ENCODE measurements around the gene CCR5AS.
"Not testable (repeated sequence)": the region's sequence is repeated elsewhere in the genome, so short reads cannot be mapped to it uniquely, and the experiment has no call there.

Gene CCR5AS

DNA sequence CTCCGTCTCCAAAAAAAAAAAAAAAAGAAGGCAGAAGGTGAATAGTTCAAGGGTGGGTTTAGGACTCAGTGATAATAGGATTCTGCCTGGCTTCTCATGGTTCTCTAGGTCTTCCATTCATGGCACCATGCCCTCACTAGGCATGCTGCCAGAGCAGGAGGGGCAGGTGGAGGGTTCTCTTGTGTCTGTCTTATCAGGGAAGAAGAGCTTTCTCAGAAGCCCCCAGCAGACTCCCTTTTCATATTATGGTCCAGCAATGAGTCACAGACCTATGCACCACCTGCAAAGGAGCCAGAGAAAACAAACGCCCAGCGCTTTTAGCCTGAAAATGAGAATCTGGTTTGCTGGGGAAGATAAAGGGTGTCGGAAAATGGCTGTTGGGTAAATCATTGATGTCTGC, 50.0 kb downstream of the CCR5AS start:
- no peak for DNase-seq (ENCODE audit: low read depth in 2 of 2)

DNA sequence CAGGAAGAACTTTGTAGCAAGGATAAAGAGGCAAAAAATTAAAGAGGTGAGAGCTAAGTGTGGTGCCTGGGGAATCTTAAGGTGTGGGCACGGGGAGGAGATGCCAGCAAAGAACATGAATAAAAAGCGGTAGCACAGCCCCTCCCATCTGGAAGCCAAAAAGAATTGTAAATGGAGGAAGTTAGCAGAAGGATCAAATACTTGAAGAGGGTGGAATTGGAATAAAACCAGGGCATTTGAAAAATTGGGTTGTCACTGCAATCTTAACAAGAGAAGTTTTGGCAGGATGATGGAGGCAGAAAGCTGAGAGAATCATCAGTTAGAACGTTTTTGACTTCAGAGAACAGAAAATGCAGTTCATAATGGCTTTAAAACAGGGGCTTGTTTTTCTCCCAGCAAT, 50.6 kb downstream of the CCR5AS start:
- no peak for DNase-seq (ENCODE audit: low read depth in 2 of 2)

DNA sequence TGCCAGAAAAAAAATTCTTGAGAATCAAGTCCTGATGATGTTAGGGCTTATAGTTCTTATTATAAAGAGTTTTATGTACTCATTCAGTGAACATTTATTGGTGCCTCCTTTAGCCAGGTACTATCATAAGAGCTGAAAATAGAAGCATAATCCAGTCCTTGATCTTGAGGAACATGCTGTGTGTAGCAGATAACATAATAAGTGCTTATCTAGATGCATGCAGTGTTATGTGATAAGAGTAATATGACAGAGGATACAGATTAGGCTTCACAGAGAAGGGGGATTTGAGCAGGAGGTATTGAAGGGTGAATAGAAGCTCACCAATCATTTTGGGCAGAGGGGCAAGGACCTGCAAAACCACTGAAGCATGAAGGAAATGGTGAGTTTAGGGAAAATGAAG, 51.9 kb downstream of the CCR5AS start:
- no peak for DNase-seq (ENCODE audit: low read depth in 2 of 2)

DNA sequence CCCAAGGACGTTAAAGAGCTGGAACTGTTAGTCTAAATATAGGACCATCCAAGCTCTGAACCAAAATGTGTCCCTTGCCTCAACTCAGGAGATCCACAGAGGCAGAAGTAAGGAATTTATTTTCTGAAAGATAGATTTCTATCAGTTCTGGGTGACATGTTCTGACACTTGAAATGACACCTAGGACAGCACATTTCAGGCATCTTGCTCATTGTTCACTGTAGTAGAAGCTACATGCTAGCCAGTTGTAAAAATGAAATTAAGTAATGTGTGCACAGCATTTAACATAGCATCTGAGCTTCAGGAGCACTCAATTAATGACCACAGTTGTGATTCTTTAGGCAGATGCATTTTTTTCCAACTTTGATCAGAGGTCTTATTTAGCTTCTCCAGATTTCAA, 52.4 kb downstream of the CCR5AS start:
- no peak for DNase-seq (ENCODE audit: low read depth in 2 of 2)

DNA sequence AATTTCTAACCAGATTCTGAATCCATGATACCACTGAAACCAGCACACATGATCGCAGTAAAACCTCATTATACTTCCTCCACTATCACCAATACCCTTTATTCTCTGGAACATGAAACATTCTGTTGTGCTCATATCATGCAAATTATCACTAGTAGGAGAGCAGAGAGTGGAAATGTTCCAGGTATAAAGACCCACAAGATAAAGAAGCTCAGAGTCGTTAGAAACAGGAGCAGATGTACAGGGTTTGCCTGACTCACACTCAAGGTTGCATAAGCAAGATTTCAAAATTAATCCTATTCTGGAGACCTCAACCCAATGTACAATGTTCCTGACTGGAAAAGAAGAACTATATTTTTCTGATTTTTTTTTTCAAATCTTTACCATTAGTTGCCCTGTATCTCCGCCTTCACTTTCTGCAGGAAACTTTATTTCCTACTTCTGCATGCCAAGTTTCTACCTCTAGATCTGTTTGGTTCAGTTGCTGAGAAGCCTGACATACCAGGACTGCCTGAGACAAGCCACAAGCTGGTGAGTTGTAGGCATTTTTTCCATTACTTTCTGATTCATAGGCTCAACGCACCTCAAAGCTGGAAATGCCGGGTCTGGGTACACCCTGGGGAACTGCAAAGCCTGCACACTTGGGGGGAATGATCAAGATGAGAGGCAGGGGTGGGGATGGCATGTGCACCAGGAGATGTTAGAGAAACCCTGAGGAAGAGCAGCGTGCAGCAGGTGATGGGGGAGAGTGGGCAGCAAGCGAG, 53.0 kb downstream of the CCR5AS start, which contains the start of gene CCR2:
Gene CCR2 (plus strand): TSS at position 465 of the 764 bp plus-strand sequence. CDS start 3,417 bp downstream, outside the sequence.
- no peak for DNase-seq (ENCODE audit: low read depth in 2 of 2)

DNA sequence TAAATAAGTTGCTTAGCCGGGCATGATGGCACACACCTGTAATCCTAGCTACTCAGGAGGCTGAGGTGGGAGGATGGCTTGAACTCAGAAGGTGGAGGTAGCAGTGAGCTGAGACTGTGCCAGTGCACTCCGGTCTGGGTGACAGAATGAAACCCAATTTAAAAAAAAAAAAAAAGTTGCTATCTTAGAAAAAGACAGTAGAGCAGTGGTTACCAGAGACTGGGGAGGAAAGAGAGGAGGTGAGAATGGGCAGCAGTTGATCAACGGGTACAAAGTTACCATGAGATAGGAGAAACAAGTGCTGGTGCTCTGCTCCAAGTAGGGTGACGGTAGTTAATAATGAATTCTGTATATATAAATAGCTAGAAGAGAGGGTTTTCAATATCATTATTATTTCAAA, 53.8 kb downstream of the CCR5AS start:
- no peak for DNase-seq (ENCODE audit: low read depth in 2 of 2)

DNA sequence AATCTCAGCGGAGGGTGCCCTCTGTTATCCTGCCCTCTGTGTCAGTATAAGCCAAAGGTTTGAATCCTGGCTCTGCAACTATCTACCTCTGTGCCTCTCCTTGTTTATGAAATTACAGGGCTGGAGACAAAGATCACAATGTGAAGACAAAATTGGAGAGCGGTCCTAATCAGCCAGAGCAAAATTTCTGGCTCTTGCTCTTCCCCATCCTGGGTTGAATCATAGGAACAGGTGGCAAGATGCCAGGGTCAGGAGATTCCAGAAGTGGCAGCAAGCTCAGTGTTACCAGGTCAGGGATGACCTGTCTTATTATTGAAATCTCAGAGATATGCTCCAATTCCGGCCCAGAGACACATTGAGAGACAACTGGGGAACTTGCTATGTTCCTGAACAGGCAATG, 55.2 kb downstream of the CCR5AS start:
- DNase-seq (ENCODE audit: low read depth in 2 of 2): no peak

DNA sequence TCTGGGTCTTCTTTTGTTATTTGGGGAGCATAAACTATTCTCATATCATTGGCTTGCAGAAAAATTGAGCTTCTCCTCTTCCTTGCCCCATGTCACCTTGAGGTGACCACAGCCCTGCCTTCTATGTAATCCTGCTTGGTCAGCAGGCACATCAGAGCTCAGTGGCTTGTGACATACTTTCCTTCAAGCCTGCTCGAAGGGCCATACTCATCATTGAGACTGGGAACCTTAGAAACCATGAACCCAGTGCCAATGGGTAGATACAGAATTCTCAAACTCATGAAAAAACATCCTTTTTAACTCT, 56.7 kb downstream of the CCR5AS start:
- no peak for DNase-seq (ENCODE audit: low read depth in 2 of 2)

DNA sequence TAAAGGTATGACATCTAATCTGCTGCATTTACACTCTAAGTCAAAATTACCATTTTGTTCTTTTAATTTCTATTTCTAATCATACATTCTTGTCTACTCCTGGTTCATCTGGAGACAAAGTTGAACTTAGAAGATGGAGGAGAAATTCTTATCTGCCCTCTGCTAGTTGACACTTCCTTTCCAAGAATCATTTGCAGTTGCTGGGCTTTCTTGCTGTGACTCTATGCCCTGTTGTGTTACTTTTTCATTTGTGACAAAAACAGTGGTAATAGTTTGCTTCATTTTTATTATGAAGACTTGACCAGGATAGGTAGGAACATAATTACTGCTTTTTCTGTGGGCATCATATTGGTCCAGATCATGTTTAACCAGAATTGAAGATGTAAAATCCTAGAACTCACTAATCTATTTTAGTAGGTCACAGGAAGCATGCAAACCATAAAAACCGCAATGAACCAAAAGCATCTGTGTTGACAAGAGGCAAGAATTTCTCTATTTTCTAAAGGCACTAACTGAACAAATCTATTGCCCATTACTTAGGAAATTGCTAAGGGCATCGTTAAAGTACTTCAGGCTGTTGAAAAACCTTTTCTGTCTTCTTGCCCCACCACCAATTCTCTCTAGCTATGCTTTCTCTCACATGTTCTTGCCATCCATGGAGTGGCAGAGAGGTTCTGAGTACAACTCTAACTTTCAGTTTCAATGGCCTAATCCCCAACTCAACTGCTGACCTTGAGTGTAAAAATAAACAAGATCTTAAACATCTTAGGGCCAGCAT, 57.2 kb downstream of the CCR5AS start:
- no peak for DNase-seq (ENCODE audit: low read depth in 2 of 2)

DNA sequence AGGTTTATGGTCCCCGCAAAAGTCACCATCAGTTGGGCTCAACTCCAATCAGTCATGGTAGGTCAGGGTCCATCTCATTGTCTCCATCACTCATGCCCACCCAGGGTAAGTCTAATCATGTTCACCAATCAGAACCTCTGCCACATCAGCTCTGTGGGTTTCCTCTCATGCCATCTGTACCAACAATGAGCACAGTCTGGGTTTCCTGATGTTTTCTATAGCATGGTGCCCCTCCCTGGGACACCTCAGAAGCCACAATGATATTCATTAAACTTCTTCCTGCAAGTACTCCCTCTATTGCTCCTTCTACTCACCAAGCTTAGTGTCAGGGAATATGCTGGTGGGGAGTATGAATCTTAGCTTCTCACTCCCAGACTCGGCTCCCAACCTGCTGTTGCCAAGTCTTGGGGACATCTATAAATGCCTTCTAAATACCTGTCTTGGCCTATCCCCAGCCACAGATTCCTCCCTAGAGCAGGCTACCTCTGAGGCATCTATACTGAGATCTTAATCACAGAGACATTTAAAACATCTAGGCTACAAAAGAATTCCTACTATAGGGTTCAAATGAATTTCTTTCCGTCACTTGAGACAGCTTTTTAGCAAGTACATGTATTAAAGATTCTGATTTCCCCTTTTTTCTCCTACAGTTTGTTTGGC, 57.9 kb downstream of the CCR5AS start:
- no peak for DNase-seq (ENCODE audit: low read depth in 2 of 2)

DNA sequence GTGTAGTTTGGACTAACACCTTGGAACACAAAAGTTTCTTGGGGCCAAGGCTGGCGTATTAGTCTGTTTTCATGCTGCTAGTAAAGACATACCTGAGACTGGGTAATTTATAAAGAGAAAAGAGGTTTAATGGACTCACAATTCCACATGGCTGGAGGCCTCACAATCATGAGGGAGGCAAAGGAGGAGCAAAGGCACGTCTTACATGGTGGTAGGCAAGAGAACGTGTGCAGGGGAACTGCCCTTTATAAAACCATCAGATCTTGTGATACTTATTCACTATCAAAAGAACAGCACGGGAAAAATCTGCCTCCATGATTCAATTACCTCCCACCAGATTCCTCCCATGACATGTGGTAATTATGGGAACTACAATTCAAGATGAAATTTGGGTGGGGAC, 62.4 kb downstream of the CCR5AS start:
- DNase-seq (ENCODE audit: low read depth in 2 of 2): no peak

DNA sequence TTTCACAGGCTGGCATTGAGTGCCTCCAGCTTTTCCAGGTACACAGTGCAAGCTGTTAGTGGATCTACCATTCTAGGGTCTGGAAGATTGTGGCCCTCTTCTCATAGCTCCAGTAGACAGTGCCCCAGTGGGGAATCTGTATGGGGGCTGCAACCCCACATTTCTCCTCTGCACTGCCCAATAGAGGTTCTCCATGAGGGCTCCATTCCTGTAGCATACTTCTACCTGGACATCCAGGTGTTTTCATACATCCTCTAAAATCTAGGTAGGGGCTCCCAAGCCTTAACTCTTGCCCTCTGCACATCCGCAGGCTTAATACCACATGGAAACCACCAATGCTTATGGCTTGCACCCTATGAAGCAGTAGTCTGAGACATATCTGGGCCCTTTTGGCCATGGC, 68.0 kb downstream of the CCR5AS start:
- DNase-seq (ENCODE audit: low read depth in 2 of 2): no peak

DNA sequence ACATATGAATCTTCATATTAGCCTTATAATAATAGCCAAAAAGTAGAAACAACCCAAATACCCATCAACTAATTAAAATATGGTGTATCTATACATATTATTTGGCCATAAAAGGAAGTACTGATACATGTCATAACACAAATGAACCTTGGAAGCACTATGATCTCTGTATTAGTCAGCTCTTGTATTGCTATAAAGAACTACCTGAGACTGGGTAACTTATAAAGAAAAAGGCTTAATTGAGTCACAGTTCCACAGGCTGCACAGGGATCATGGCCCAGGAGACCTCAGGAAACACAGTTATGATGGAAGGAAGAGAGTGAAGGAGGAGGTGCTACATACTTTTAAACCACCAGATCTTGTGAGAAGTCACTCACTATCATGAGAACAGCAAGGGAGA, 69.0 kb downstream of the CCR5AS start:
- no peak for DNase-seq (ENCODE audit: low read depth in 2 of 2)

DNA sequence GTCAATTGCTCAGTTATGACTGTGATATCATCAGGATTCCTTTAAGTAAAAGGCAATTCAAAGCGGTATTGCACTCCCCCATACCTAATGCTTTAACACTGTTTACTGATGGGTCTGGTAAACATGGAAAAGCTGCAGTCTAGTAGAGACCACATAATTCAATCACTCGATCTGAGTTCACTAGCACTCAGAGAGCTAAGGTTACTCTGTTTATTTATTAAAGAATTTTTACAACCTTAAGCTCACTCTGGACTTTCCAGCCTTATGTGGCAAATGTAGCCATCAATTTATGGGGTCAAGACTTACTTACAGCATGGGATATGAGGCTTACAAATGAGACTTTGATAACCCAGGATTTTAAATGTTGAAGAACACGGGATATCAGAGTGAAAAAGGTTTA, 71.3 kb downstream of the CCR5AS start:
- no peak for DNase-seq (ENCODE audit: low read depth in 2 of 2)

DNA sequence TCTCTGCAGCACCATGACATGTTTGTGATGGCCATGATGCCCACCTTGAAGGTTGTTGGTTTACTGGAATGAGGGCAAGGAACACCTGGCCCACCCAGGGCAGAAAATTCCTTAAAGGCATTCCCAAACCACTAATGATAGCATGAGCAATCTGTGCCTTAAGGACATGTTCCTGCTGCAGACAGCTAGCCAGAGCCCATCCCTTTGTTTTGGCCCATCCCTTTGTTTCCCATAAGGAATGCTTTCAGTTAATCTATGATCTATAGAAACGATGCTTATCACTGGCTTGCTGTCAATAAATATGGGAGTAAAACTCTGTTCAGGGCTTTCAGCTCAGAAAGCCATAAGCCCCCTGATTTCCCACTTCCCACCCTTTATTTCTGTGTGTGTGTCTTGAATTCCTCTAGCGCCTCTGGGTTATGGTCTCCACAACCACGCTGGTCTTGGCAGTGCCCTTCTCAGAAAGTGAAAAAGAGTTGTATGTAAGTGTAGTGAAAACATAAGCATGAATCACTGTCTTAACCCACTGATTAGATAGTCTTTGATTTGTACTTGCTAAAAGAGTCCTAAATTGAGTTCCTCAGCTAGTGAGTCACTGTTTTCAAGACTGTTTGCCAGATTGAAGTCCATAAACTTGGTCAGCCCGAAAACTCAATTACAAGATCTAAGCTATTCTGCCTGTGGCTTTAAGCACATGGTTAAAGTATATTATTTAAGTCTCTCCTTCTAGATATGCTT, 72.0 kb downstream of the CCR5AS start:
- no peak for DNase-seq (ENCODE audit: low read depth in 2 of 2)

DNA sequence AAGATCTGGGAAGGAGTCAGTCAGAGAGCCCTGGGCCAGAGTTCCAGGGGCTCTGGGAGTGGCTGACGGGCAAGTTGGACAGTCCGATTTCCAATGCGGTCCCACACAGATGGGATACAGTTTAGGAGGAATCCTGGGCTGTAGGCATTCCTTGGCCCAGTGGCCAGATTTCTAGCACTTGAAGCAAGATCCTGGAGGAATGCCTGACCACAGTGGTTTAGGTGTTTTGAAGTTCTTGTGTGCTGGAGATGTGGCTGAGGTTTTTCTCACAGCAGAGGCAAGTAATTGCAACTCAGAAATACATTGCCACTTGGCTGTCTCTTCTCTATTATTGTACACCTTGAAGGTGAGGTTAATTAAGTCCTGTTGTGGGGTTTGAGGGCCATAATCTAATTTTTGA, 76.2 kb downstream of the CCR5AS start:
- not testable (repeated sequence) for DNase-seq (ENCODE audit: low read depth in 2 of 2)

DNA sequence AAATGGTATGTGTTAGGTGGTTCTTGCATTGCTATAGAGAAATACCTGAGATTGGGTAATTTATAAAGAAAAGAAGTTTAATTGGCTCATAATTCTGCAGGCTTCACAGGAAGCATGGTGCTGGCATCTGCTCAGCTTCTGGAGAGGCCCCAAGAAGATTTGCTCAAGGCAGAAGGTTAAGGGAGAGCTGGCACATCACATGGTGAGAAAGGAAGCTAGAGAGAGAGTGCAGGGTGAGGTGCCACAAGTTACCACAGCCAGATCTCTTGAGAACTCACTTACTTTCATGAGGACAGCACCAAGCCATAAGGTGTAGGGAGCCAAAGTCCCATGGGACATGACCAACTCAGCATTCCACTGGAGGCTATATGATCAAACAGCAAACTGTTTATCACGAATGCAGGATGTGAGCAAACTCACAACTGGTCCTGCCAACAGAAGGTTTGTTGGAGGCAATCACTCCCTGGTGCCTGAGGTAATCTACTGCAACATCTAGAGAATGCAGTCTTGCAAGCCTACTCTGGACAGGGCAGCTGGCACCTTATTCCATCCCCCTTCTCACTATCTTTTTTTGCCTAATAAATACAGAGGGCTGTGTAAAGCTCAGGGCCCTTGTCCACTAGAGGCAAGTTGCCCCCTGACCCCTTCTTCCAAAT, 81.1 kb downstream of the CCR5AS start:
- DNase-seq (ENCODE audit: low read depth in 2 of 2): no peak

DNA sequence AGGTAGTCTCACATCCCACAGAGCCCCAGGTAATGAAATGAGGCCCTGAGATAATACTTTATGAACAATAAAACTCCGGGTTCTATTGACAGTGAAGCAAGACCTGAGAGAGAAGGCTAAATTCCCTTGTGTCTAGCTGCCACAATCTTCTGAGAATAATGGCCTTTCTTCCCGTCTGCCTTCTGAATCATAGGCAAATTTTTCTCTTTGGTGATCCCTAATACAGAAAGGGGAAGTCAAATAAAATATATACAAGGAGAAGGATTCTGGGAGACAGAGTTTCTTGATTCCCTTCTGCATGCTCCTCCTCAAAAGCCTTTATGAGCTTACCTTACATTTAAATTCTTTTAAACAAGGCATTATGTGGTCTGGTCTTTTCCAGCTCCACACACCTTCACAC, 82.8 kb downstream of the CCR5AS start:
- DNase-seq (ENCODE audit: low read depth in 2 of 2): no peak

DNA sequence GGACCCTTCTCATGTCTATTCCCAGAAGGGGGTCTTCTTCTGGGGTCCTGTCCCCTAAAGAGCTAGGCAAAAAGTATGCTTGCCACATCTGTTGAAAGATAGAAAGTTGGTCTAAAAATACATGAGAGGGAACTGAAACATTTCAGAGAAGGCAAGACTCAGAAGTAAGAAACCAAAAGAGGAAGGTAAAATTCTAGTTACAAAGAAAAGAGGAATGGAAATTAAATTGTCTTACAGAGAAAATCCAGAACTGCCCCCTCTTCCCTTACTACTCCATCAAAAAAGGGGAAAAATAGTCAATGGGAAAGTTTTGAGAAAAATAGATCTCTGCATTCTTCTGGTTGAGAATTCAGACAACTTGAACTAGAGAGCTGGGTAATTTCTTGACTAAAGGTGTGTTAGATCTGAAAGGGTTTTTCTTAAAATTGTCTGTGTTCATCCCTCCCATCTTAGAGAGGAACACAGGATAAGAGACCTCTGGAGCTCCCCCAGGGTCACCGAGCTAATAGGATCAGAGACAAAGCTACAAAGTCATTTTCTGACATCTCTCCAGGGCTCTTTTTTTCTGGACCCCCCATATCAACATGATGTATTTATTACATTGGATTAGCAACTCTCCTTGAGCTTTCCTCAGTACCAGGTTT, 85.3 kb downstream of the CCR5AS start:
- DNase-seq (ENCODE audit: low read depth in 2 of 2): no peak

DNA sequence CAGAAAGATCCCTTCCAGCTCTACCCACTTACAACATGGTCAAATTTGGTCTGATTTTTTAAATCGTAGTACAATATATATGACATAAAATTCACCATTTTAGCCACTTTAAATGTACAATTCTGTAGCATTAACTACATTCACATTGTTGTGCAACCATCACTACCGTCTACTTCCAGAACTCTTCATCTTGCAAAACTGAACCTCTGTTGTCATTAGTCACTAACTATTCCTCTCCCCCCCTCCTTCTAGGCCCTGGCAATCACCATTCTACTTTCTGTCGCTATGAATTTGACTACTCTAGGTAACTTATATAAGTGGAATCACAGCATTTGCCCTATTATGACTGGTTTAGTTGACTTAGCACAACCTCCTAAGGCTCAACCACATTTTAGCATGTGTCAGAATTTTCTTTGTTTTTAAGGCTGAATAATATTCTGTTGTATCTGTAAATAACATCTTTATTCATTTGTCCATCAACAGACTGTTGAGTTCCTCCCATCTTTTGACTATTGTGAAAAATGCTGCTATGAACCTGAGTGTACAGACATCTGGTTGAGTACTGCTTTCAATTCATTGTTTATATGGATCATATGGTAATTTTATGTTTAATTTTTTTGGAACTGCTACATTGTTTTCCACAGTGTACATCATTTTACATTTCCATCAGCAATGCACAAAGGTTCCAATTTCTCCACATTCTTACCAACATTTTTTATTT, 88.5 kb downstream of the CCR5AS start:
- no peak for DNase-seq (ENCODE audit: low read depth in 2 of 2)

DNA sequence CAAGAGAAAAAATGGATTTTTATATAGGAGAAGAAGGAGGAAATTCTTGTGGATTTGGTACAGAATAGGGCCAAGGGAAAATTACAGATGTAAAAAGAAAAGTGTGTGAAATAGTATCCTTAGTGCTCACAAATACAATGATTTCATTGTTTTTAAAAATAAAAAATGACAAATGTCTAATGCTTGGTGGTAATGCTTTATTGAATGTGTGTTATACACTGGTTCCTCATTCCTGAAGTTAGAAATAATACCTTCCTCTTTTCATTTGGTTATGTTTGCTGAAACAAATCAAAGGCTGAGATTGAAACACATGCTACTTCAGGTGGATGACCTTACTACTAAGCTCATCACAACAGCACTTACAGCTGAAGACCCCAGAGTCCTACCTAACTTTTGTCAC, 90.7 kb downstream of the CCR5AS start:
- DNase-seq (ENCODE audit: low read depth in 2 of 2): no peak

Measured in stimulated activated CD4-positive, alpha-beta T cell treated with anti-CD3 and anti-CD28 coated beads, Interleukin-1b, Interleukin-23, amount 100 ng/mL, for 1 hour (primary cell).